DOHH2 (cell line): Measurements from ENCODE around the gene SMC6.

ENCODE experiments used
- EZH2phosphoT487 ChIP-seq: fragments of 200-600 bp; sonication (generic); IDR thresholded peaks from 2 replicates; pipeline ENCODE4 v1.6.1; 2017; ENCODE audit warnings: borderline replicate concordance, mild to moderate bottlenecking, antibody characterized with exemption, low read length, moderate library complexity, mixed read lengths
- TF ChIP-seq, protein P1 (sequence below): fragments of 200-600 bp; sonication (generic); IDR thresholded peaks from one replicate; pipeline ENCODE4 v1.5.1; 2014; ENCODE audit warnings: antibody characterized with exemption, mild to moderate bottlenecking, low read depth, low read length; ENCODE audit not compliant: poor library complexity, severe bottlenecking

DNA sequence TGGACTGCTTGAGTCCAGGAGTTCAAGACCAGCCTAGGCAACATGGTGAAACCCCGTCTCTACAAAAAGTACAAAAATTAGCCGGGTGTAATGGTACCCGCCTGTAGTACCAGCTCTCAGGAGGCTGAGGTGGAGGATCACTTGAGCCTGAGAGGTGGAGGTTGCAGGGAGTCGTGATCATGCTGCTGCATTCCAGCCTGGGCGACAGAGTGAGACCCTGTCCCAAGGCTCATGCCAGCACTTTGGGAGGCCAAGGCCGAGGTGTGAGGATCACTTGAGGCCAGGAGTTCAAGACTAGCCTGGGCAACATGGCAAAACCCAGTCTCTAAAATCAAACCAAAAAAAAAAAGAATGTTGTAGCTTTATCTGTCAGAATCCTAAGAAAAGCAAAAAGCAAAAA lies 25.4 kb downstream of the SMC6 start:
- TF ChIP-seq, protein P1, sequence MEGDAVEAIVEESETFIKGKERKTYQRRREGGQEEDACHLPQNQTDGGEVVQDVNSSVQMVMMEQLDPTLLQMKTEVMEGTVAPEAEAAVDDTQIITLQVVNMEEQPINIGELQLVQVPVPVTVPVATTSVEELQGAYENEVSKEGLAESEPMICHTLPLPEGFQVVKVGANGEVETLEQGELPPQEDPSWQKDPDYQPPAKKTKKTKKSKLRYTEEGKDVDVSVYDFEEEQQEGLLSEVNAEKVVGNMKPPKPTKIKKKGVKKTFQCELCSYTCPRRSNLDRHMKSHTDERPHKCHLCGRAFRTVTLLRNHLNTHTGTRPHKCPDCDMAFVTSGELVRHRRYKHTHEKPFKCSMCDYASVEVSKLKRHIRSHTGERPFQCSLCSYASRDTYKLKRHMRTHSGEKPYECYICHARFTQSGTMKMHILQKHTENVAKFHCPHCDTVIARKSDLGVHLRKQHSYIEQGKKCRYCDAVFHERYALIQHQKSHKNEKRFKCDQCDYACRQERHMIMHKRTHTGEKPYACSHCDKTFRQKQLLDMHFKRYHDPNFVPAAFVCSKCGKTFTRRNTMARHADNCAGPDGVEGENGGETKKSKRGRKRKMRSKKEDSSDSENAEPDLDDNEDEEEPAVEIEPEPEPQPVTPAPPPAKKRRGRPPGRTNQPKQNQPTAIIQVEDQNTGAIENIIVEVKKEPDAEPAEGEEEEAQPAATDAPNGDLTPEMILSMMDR, result no peak
- no peak for TF ChIP-seq EZH2phosphoT487
